ENCODE measurements around the gene HMCN2.

HMCN2 gene

DNA sequence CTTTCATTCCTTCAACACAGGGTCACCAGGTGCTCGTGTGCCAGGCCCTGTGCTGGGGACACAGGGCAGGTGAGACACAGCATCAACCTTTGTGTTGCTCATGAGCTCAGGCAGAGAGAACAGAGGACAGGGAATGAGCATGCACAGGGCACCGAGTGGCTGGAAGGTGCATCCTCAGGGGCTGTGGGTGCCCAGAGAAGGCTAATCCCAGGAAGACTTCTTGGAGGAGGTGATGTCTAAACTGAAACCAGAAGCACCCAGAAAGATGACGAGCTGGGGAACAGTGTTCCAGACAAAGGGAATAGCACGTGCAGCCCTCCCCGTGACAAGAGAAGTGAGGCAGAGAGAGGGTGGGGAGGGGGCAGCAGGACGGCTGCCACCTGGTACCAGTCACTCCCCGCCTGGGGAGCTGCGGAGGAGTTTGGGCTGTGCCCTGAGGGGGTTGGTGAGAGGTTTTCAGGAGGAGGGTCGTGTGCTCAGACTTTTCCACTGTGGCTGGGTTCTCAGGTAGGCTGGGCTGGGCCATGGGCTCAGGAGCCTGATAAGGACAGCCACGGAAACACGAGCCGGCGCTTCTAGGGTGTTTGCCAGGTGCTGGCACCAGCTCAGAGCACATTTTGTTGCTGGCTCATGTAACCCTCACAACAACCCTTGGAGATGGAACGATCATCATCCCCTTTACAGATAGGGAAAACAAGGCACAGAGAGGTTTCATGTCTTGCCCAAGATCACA, 46.0 kb downstream of the HMCN2 start:
- Histone ChIP-seq H3K9me3 (replicated peaks in 1 of 2; ENCODE audit: control insufficient read depth in 2 of 2, insufficient read depth in 1 of 2, low read depth in 1 of 2, low read length in 2 of 2) (no peaks in the 10 kb centered on the region), H3K4me1 (ENCODE audit: control insufficient read depth in 2 of 2, insufficient read depth in 1 of 2, low read depth in 1 of 2, low read length in 2 of 2) (no peaks in the 10 kb centered on the region), H3K4me3 (ENCODE audit: low read length in 2 of 2) (no peak overlapping the region), H2BK15ac (ENCODE audit: low read length) (peak overlapping the region; percentile 59), H3K79me1 (ENCODE audit: low read depth, low read length) (no peaks in the 10 kb centered on the region), H3K27ac (replicated peaks; ENCODE audit: low read length) (no peak overlapping the region), H3K27me3 (ENCODE audit: control insufficient read depth in 3 of 3, insufficient read depth in 3 of 3, low read depth in 1 of 3, low read length in 3 of 3) (peaks cover 0 to 11% (median 0%) of the 10 kb centered on the region in 3 experiments), H2BK120ac (ENCODE audit: low read depth, low read length) (no peak overlapping the region), H2BK5ac (ENCODE audit: low read length) (no peak overlapping the region), H4K91ac (ENCODE audit: low read depth, low read length, poor library complexity) (peak overlapping the region; percentile 24), H3K4ac (ENCODE audit: low read length) (no peak overlapping the region), H3K18ac (ENCODE audit: low read length) (peak overlapping the region; percentile 51), H3K4me2 (ENCODE audit: insufficient read depth, low read length, poor library complexity, severe bottlenecking) (no peak overlapping the region), H2BK12ac (ENCODE audit: low read length) (no peak overlapping the region), H3K14ac (ENCODE audit: low read length) (peak overlapping the region; percentile 96), H2AK5ac (ENCODE audit: low read depth, low read length) (peak overlapping the region; percentile 86), H4K8ac (ENCODE audit: low read depth, low read length) (no peak overlapping the region), H2AFZ (ENCODE audit: low read length) (no peak overlapping the region), H3K9ac (ENCODE audit: low read depth, low read length, poor library complexity) (peak overlapping the region; percentile 12), H3K36me3 (replicated peaks in 1 of 2; ENCODE audit: control insufficient read depth in 2 of 2, insufficient read depth in 2 of 2, low read length in 2 of 2) (no peaks in the 10 kb centered on the region), H3K23ac (ENCODE audit: low read depth, low read length, poor library complexity) (no peak overlapping the region)
- DNase-seq (ENCODE audit: low spot score): no peak
- no CpG with 5 or more reads among the region's 14 CpGs for WGBS, 2 donors (ENCODE audit: extremely low coverage in 2 of 2, insufficient read length in 2 of 2, insufficient replicate concordance in 1 of 2)

DNA sequence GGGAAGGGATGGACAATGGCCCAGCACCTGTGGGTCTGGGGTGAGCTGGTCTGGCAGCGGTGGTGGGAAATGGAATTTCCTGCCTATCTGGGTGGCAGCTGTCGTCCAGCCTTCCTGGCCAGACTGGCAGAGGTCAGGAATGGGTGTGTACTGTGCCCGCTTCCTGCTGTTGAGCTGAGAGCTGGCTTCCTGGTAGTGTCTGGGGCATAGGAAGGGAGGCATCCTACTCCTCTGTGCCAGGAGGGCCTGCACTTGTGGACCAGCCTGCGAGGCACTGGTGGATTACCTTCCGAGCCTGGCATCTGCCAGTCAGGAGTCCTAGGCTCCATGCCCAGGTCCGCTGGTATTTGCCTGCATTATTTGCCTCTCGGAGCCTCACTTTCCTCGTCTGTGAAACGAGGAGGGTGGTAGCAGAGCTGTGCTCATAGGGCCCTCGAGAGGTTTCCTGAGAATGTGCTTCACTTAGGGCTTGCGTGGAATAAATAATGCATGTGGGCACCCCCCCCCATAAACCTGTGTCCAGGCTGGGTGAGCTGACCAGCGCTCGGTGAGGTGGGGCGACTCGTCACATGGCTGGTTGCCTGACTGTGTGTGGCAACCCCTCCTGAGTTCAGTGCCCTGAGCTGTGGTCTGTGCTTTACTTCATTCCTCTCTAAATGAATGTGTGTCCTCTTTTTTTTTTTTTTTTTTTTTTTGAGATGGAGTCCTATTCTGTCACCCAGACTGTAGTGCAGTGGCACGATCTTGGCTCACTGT, 47.7 kb downstream of the HMCN2 start:
- no peaks in the 10 kb centered on the region for H3K79me1 ChIP-seq (ENCODE audit: low read depth, low read length)
- H2BK120ac ChIP-seq (ENCODE audit: low read depth, low read length): no peak overlapping the region
- no peak overlapping the region for H3K23ac ChIP-seq (ENCODE audit: low read depth, low read length, poor library complexity)
- peak overlapping the region; percentile 2 for H3K9ac ChIP-seq (ENCODE audit: low read depth, low read length, poor library complexity)
- H3K4me2 ChIP-seq (ENCODE audit: insufficient read depth, low read length, poor library complexity, severe bottlenecking): no peak overlapping the region
- DNase-seq (ENCODE audit: low spot score): no peak
- H3K4me1 ChIP-seq (ENCODE audit: control insufficient read depth in 2 of 2, insufficient read depth in 1 of 2, low read depth in 1 of 2, low read length in 2 of 2): peaks cover 0 to 5% of the 10 kb centered on the region in 2 donors
- H2BK12ac ChIP-seq (ENCODE audit: low read length): no peak overlapping the region
- H2AFZ ChIP-seq (ENCODE audit: low read length): no peak overlapping the region
- H3K18ac ChIP-seq (ENCODE audit: low read length): peak overlapping the region; percentile 38
- H2BK5ac ChIP-seq (ENCODE audit: low read length): no peak overlapping the region
- H3K36me3 ChIP-seq (replicated peaks in 1 of 2; ENCODE audit: control insufficient read depth in 2 of 2, insufficient read depth in 2 of 2, low read length in 2 of 2): no peaks in the 10 kb centered on the region
- H3K4me3 ChIP-seq (ENCODE audit: low read length in 2 of 2): no peak overlapping the region
- no peak overlapping the region for H3K4ac ChIP-seq (ENCODE audit: low read length)
- H2BK15ac ChIP-seq (ENCODE audit: low read length): peak overlapping the region; percentile 10
- no peak overlapping the region for H2AK5ac ChIP-seq (ENCODE audit: low read depth, low read length)
- H3K27me3 ChIP-seq (ENCODE audit: control insufficient read depth in 3 of 3, insufficient read depth in 3 of 3, low read depth in 1 of 3, low read length in 3 of 3): peaks cover 0 to 26% (median 0%) of the 10 kb centered on the region in 3 experiments
- H4K91ac ChIP-seq (ENCODE audit: low read depth, low read length, poor library complexity): no peak overlapping the region
- no CpG with 5 or more reads among the region's 16 CpGs for WGBS, 2 donors (ENCODE audit: extremely low coverage in 2 of 2, insufficient read length in 2 of 2, insufficient replicate concordance in 1 of 2)
- no peak overlapping the region for H4K8ac ChIP-seq (ENCODE audit: low read depth, low read length)
- no peaks in the 10 kb centered on the region for H3K9me3 ChIP-seq (replicated peaks in 1 of 2; ENCODE audit: control insufficient read depth in 2 of 2, insufficient read depth in 1 of 2, low read depth in 1 of 2, low read length in 2 of 2)
- H3K14ac ChIP-seq (ENCODE audit: low read length): peak overlapping the region; percentile 17
- H3K27ac ChIP-seq (replicated peaks; ENCODE audit: low read length): no peak overlapping the region

DNA sequence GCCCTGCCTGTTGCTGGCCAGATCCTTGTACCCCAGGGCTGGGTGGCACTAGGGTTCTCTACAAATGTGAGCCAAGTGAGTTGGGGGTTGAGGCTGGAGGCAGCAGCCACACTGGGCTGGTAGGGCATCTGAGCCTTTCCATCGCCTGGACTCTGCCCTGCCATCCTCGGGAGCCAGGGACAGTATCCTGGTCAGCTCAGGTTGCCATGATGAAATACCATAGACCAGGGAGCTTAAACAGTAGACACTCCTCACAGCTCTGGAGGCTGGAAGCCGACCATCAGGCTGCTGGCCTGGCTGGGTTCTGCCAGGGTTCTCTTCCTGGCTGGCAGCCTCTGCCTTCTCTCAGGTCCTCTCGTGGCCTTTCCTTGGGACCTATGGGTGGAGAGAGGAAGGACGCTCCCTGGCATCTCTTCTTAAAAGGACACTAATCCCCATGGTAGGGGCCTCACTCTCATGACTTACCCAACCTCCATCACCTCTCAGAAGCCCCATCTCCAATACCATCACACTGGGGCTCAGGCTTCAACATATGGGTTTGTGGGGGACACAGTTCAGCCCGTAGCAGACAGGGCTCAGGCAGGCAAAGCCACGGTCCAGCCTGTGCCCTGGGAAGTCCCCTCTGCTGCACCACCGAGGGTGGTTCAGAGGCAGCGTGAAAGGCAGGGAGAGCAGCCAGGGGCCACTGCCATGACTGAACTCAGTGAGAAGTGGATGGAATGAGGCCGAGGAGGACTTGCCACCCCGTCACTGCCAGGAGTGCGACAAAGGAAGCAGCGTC, 50.1 kb downstream of the HMCN2 start:
- Histone ChIP-seq H3K4me1 (ENCODE audit: control insufficient read depth in 2 of 2, insufficient read depth in 1 of 2, low read depth in 1 of 2, low read length in 2 of 2) (peaks cover 0 to 13% of the 10 kb centered on the region in 2 donors), H3K4me3 (ENCODE audit: low read length in 2 of 2) (peak overlapping the region in 1 of 2 donors; percentile 3), H3K18ac (ENCODE audit: low read length) (peak overlapping the region; percentile 93), H4K91ac (ENCODE audit: low read depth, low read length, poor library complexity) (no peak overlapping the region), H2BK120ac (ENCODE audit: low read depth, low read length) (no peak overlapping the region), H4K8ac (ENCODE audit: low read depth, low read length) (peak overlapping the region; percentile 56), H3K23ac (ENCODE audit: low read depth, low read length, poor library complexity) (peak overlapping the region; percentile 82), H2BK15ac (ENCODE audit: low read length) (peak overlapping the region; percentile 15), H3K79me1 (ENCODE audit: low read depth, low read length) (no peaks in the 10 kb centered on the region), H3K4me2 (ENCODE audit: insufficient read depth, low read length, poor library complexity, severe bottlenecking) (no peak overlapping the region), H3K27me3 (ENCODE audit: control insufficient read depth in 3 of 3, insufficient read depth in 3 of 3, low read depth in 1 of 3, low read length in 3 of 3) (peaks cover 0 to 49% (median 0%) of the 10 kb centered on the region in 3 experiments), H2AK5ac (ENCODE audit: low read depth, low read length) (peak overlapping the region; percentile 78), H3K4ac (ENCODE audit: low read length) (no peak overlapping the region), H2AFZ (ENCODE audit: low read length) (no peak overlapping the region), H3K9ac (ENCODE audit: low read depth, low read length, poor library complexity) (no peak overlapping the region), H3K14ac (ENCODE audit: low read length) (peak overlapping the region; percentile 33), H2BK5ac (ENCODE audit: low read length) (no peak overlapping the region), H3K9me3 (replicated peaks in 1 of 2; ENCODE audit: control insufficient read depth in 2 of 2, insufficient read depth in 1 of 2, low read depth in 1 of 2, low read length in 2 of 2) (no peaks in the 10 kb centered on the region), H2BK12ac (ENCODE audit: low read length) (no peak overlapping the region), H3K27ac (replicated peaks; ENCODE audit: low read length) (no peak overlapping the region), H3K36me3 (replicated peaks in 1 of 2; ENCODE audit: control insufficient read depth in 2 of 2, insufficient read depth in 2 of 2, low read length in 2 of 2) (no peaks in the 10 kb centered on the region)
- no peak for DNase-seq (ENCODE audit: low spot score)
- WGBS, 2 donors (ENCODE audit: extremely low coverage in 2 of 2, insufficient read length in 2 of 2, insufficient replicate concordance in 1 of 2): no CpG with 5 or more reads among the region's 13 CpGs
